Suprapubic skin (tissue), 4 donors: Measurements from ENCODE around the gene SNX14. TPM values are rescaled to one million over a fixed set of nuclear protein-coding genes. Genes with fewer than 3 reads are reported as not detected.

ENCODE experiments used
- DNase-seq, 2 donors: peaks; one replicate each; pipeline ENCODE4 v3.0.0-alpha.2; 2019; ENCODE audit warnings: low spot score in 2 of 2
- H3K27ac ChIP-seq: fragments of 200-600 bp; sonication (generic); one replicate; pipeline ENCODE4 v1.5.1; 2019
- H3K27me3 ChIP-seq: fragments of 200-600 bp; sonication (generic); one replicate; pipeline ENCODE4 v1.5.1; 2019
- H3K36me3 ChIP-seq: fragments of 200-600 bp; sonication (generic); one replicate; pipeline ENCODE4 v1.5.1; 2019
- H3K4me1 ChIP-seq: fragments of 200-600 bp; sonication (generic); one replicate; pipeline ENCODE4 v1.5.1; 2019
- H3K4me3 ChIP-seq: fragments of 200-600 bp; sonication (generic); one replicate; pipeline ENCODE4 v1.5.1; 2019; ENCODE audit warnings: mild to moderate bottlenecking
- H3K9me3 ChIP-seq: fragments of 200-600 bp; sonication (generic); one replicate; pipeline ENCODE4 v1.5.1; 2019
- EP300 ChIP-seq: sonication (generic); formaldehyde crosslinking; IDR thresholded peaks from one replicate; pipeline ENCODE4 v1.6.1; 2017; ENCODE audit warnings: antibody characterized with exemption
- POLR2A ChIP-seq, 2 donors: fragments of 450-650 bp; IDR thresholded peaks; one replicate each; pipeline ENCODE4 v1.6.1; 2017; ENCODE audit warnings: antibody characterized with exemption in 2 of 2, mild to moderate bottlenecking in 2 of 2, moderate library complexity in 2 of 2
- POLR2AphosphoS5 ChIP-seq, 3 donors: sonication (generic); formaldehyde crosslinking; IDR thresholded peaks; one replicate each; pipeline ENCODE4 v1.6.1; 2017; ENCODE audit warnings: antibody characterized with exemption in 3 of 3
- WGBS: methylation state at CpG from one replicate; pipeline ENCODE4 v1.1.5; 2018; 5-methylcytosine and 5-hydroxymethylcytosine counted together
- total RNA-seq, 4 donors: library from RNA; depleted of rRNA; stranded (reverse); fragments of >200 nt; gene quantifications; one replicate each; pipeline ENCODE4 v1.1.0, GENCODE V29; 2016
- TF ChIP-seq, protein P1 (sequence below), 2 donors: fragments of 200-600 bp in 1 of 2; fragments of 450-650 bp in 1 of 2; sonication (generic) in 1 of 2; IDR thresholded peaks; one replicate each; pipeline ENCODE4 v1.5.1; 2016 to 2019; ENCODE audit warnings: antibody characterized with exemption in 2 of 2, mild to moderate bottlenecking in 1 of 2, moderate library complexity in 1 of 2

SNX14 gene
- total RNA-seq, 4 donors from 2014 or later, result 30.3 to 125 (median 47.8) TPM

DNA sequence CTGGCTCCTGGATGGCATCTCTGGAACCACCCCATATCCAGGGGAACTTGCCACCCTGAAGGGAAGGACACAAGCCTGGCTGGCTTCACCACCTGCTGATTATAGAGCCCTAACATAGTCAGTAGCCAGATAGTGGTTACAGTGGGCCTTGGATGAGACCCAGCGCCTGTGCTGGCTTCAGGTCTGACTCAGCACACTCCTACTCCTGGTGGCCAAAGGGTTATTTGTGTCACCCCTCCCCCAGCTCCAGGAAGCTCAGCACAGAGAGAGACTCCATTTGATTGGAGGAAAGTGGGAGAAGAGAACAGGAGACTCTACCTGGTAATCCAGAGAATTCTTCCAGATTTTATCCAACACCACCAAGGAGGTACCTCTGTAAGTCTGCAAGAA is 12.8 kb downstream of the SNX14 start:
- H3K27me3 ChIP-seq, result no peaks in the 10 kb centered on the region
- DNase-seq, result no peak
- H3K9me3 ChIP-seq, result peaks cover 7% of the 10 kb centered on the region
- no peaks in the 10 kb centered on the region for H3K4me1 ChIP-seq
- 100% methylated on average over 1 of the region's 1 CpG for WGBS
- H3K27ac ChIP-seq, result no peak overlapping the region
- H3K4me3 ChIP-seq, result no peak overlapping the region
- TF ChIP-seq EP300, result no peak
- peaks cover 3% of the 10 kb centered on the region for H3K36me3 ChIP-seq

GRCh38 chr6:85580118-85580877 is 13.4 kb downstream of the SNX14 start:
- Histone ChIP-seq H3K4me1 (peaks cover 1% of the 10 kb centered on the region), H3K27me3 (no peaks in the 10 kb centered on the region), H3K4me3 (no peak overlapping the region), H3K9me3 (peaks cover 7% of the 10 kb centered on the region), H3K27ac (no peak overlapping the region), H3K36me3 (peaks cover 3% of the 10 kb centered on the region)
- WGBS, result 87% methylated on average over 5 of the region's 5 CpGs
- TF ChIP-seq POLR2AphosphoS5 (IDR thresholded peaks at IDR 0.05) (no peak), POLR2A (IDR thresholded peaks at IDR 0.05) (no peak), EP300 (no peak)
- TF ChIP-seq, protein P1, sequence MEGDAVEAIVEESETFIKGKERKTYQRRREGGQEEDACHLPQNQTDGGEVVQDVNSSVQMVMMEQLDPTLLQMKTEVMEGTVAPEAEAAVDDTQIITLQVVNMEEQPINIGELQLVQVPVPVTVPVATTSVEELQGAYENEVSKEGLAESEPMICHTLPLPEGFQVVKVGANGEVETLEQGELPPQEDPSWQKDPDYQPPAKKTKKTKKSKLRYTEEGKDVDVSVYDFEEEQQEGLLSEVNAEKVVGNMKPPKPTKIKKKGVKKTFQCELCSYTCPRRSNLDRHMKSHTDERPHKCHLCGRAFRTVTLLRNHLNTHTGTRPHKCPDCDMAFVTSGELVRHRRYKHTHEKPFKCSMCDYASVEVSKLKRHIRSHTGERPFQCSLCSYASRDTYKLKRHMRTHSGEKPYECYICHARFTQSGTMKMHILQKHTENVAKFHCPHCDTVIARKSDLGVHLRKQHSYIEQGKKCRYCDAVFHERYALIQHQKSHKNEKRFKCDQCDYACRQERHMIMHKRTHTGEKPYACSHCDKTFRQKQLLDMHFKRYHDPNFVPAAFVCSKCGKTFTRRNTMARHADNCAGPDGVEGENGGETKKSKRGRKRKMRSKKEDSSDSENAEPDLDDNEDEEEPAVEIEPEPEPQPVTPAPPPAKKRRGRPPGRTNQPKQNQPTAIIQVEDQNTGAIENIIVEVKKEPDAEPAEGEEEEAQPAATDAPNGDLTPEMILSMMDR (IDR thresholded peaks at IDR 0.05), result no peak
- DNase-seq, result no peak

- TF ChIP-seq, protein P1 (IDR thresholded peaks at IDR 0.05), result no peak
- peaks cover 7% of the 10 kb centered on the region for H3K9me3 ChIP-seq
- 76% methylated on average over 4 of the region's 4 CpGs for WGBS
- H3K4me1 ChIP-seq, result peaks cover 4% of the 10 kb centered on the region
- no peaks in the 10 kb centered on the region for H3K27me3 ChIP-seq
- no peak overlapping the region for H3K27ac ChIP-seq
- DNase-seq, result no peak
- H3K36me3 ChIP-seq, result peaks cover 3% of the 10 kb centered on the region
- H3K4me3 ChIP-seq, result no peak overlapping the region
Observed at GRCh38 chr6:85579581-85579980, 14.1 kb downstream of the SNX14 start.

GRCh38 chr6:85576476-85576875 is 17.2 kb downstream of the SNX14 start:
- Histone ChIP-seq H3K36me3 (peaks cover 3% of the 10 kb centered on the region), H3K27ac (no peak overlapping the region), H3K27me3 (no peaks in the 10 kb centered on the region), H3K9me3 (no peaks in the 10 kb centered on the region), H3K4me1 (peaks cover 4% of the 10 kb centered on the region), H3K4me3 (no peak overlapping the region)
- DNase-seq, result no peak
- no peak for TF ChIP-seq POLR2AphosphoS5 (IDR thresholded peaks at IDR 0.05)
- no peak for TF ChIP-seq POLR2A (IDR thresholded peaks at IDR 0.05)
- TF ChIP-seq, protein P1 (IDR thresholded peaks at IDR 0.05), result no peak
- no peak for TF ChIP-seq EP300
- 80% methylated on average over 2 of the region's 2 CpGs for WGBS

GRCh38 chr6:85574932-85575598 is 18.6 kb downstream of the SNX14 start:
- DNase-seq, result no peak
- peaks cover 4% of the 10 kb centered on the region for H3K4me1 ChIP-seq
- peaks cover 5% of the 10 kb centered on the region for H3K36me3 ChIP-seq
- H3K4me3 ChIP-seq, result no peak overlapping the region
- H3K27me3 ChIP-seq, result no peaks in the 10 kb centered on the region
- no peaks in the 10 kb centered on the region for H3K9me3 ChIP-seq
- H3K27ac ChIP-seq, result no peak overlapping the region
- TF ChIP-seq POLR2A (IDR thresholded peaks at IDR 0.05), result no peak
- TF ChIP-seq, protein P1 (IDR thresholded peaks at IDR 0.05), result no peak
- TF ChIP-seq POLR2AphosphoS5 (IDR thresholded peaks at IDR 0.05), result no peak
- TF ChIP-seq EP300, result no peak
